Heart right ventricle (tissue), 16 donors: Measurements from ENCODE around the gene FIG4. TPM values are rescaled to one million over a fixed set of nuclear protein-coding genes. Genes with fewer than 3 reads are reported as not detected.
"Not testable (repeated sequence)": the region's sequence is repeated elsewhere in the genome, so short reads cannot be mapped to it uniquely, and the experiment has no call there.

ENCODE experiments used
- ATAC-seq, 8 donors: fragments of 200-7000 bp; cut with Tn5 transposase; one replicate each; pipeline ENCODE4 v1.9.1; 2020; ENCODE audit warnings: mild to moderate bottlenecking in 8 of 8, moderate library complexity in 8 of 8, moderate number of reproducible peaks in 1 of 8
- DNase-seq, 2 donors: peaks; one replicate each; pipeline ENCODE4 v3.0.0-alpha.2; 2020
- H3K27ac ChIP-seq, 10 donors: fragments of 200-600 bp; sonication (generic) in 2 of 10; one replicate each; pipeline versions ENCODE4 v1.5.0 to v1.8.0; 2020 to 2022; ENCODE audit warnings: mild to moderate bottlenecking in 3 of 10
- H3K27me3 ChIP-seq, 7 donors: fragments of 200-600 bp; one replicate each; pipeline ENCODE4 v1.8.0; 2021 to 2022; ENCODE audit warnings: mild to moderate bottlenecking in 2 of 7
- H3K36me3 ChIP-seq, 9 donors: fragments of 200-600 bp; sonication (generic) in 1 of 9; one replicate each; pipeline versions ENCODE4 v1.5.0 to v1.8.0; 2020 to 2022; ENCODE audit warnings: mild to moderate bottlenecking in 2 of 9
- H3K4me1 ChIP-seq, 9 donors: fragments of 200-600 bp; sonication (generic) in 1 of 9; one replicate each; pipeline versions ENCODE4 v1.5.0 to v1.8.0; 2020 to 2022; ENCODE audit warnings: mild to moderate bottlenecking in 4 of 9
- H3K4me3 ChIP-seq, 10 donors: fragments of 200-600 bp; sonication (generic) in 2 of 10; one replicate each; pipeline versions ENCODE4 v1.5.0 to v1.8.0; 2020 to 2022; ENCODE audit warnings: mild to moderate bottlenecking in 7 of 10, moderate library complexity in 2 of 10
- H3K9me3 ChIP-seq, 11 donors: fragments of 200-600 bp in 10 of 11; sonication (generic) in 2 of 11; one replicate each; pipeline versions ENCODE4 v1.5.0 to v1.8.0; 2013 to 2022; ENCODE audit warnings: mild to moderate bottlenecking in 2 of 11, control low read depth in 1 of 11, moderate library complexity in 1 of 11
- CTCF ChIP-seq, 9 donors: fragments of 200-600 bp; sonication (generic) in 2 of 9; IDR thresholded peaks; one replicate each; pipeline versions ENCODE4 v1.5.0 to v1.8.0; 2021 to 2022; ENCODE audit warnings: antibody characterized with exemption in 9 of 9, mild to moderate bottlenecking in 5 of 9, moderate library complexity in 1 of 9
- WGBS, 2 donors: extraction: QIAGEN DNeasy Blood & Tissue Kit; methylation state at CpG; one replicate each; pipeline ENCODE4 v1.1.7; 2013; ENCODE audit warnings: inconsistent platforms in 1 of 2; 5-methylcytosine and 5-hydroxymethylcytosine counted together
- intact Hi-C, 10 donors: fragments of 100-400 bp; cut with DNase I; formaldehyde crosslinking; loops; one replicate each; pipeline versions ENCODE4 v1.11.1 to v1.14.2; 2022
- polyA plus RNA-seq, 2 donors: library from polyadenylated mRNA; stranded (reverse); fragments of 200-250 nt; gene quantifications; one replicate each; pipeline ENCODE4 v1.2.3, GENCODE V29; 2013
- total RNA-seq, 10 donors: library from RNA; stranded (reverse); fragmentation: NEBNext Ultra II Directional in 3 of 10; extraction: Animal tissue kit (Norgen Biotek cat#: 25700) in 3 of 10; gene quantifications; one replicate each; pipeline versions ENCODE4 v1.2.1 to v1.2.4, GENCODE V29; 2021 to 2023
- donor health status: Arrhythmogenic right ventricular cardiomyopathy.
- donor health status: ischemic (EF 13 %, LVEDD 7.1; RV severe dilation, severe dysfunction).
- donor health status: healthy with polysubstance abuse.
- donor health status: DM: no; HTN: yes; CAD: no.
- donor health status: DM: no; HTN: no; CAD: no.
- donor health status: ischemic (EF 25% LVEDD 6.9; RV normal size, moderate dysfunction).
- donor health status: ischemic (EF 25% LVEDD 5.7; RV mildly dilated, moderate dysfunction).
- donor health status: healthy.
- donor health status: DM: yes; HTN: yes; CAD: no.
- donor health status: Ischemic cardiomyopathy.
- donor health status: ischemic (EF 35%, LVEDD 5.7; RV mildly dilated, moderate dysfunction).
- donor health status: nonischemic (EF 11% LVEDD 7.7; RV severe dilation, severe dysfunction).
- donor health status: DM: yes; HTN: yes; CAD: no.
- donor health status: PGD.
- donor health status: ischemic (EF 29% LVEDD 5.4; RV normal size, mild dysfunction).
- donor health status: nonischemic (EF 23%, LVEDD 6.1; RV moderate dilation, normal function).

FIG4 gene
- total and polyA plus RNA-seq, 12 donors, result 5.1 to 13.1 (median 9.2) TPM

- Histone ChIP-seq H3K27me3 (no peaks in the 10 kb centered on the region), H3K36me3 (no peaks in the 10 kb centered on the region), H3K27ac (no peak overlapping the region), H3K9me3 (no peaks in the 10 kb centered on the region), H3K4me1 (no peaks in the 10 kb centered on the region), H3K4me3 (no peak overlapping the region)
- intact Hi-C loops, result no loop called here
- no peak for TF ChIP-seq CTCF (IDR thresholded peaks at IDR 0.05)
- WGBS, 2 donors, result 85 to 88% methylated on average over 4 of the region's 4 CpGs
- DNase-seq, result no peak
- ATAC-seq, result no peak
Observed at GRCh38 chr6:109852713-109853112, 161.6 kb downstream of the FIG4 start.

- TF ChIP-seq CTCF (IDR thresholded peaks at IDR 0.05), result no peak
- Histone ChIP-seq H3K36me3 (no peaks in the 10 kb centered on the region), H3K4me1 (no peaks in the 10 kb centered on the region), H3K27me3 (no peaks in the 10 kb centered on the region), H3K9me3 (no peaks in the 10 kb centered on the region), H3K27ac (no peak overlapping the region), H3K4me3 (no peak overlapping the region)
- ATAC-seq (no peak), DNase-seq (no peak)
- intact Hi-C loops, result no loop called here
- WGBS, 2 donors, result 66 to 86% methylated on average over 1 of the region's 1 CpG
Observed at GRCh38 chr6:109853426-109853825, 162.3 kb downstream of the FIG4 start.

GRCh38 chr6:109853951-109854350 is 162.9 kb downstream of the FIG4 start:
- WGBS, 2 donors, result 94 to 97% methylated on average over 2 of the region's 2 CpGs
- H3K36me3 ChIP-seq, result no peaks in the 10 kb centered on the region
- intact Hi-C loops, result no loop called here
- DNase-seq (no peak), ATAC-seq (no peak)
- H3K4me3 ChIP-seq, result no peak overlapping the region
- no peaks in the 10 kb centered on the region for H3K9me3 ChIP-seq
- no peak overlapping the region for H3K27ac ChIP-seq
- no peaks in the 10 kb centered on the region for H3K27me3 ChIP-seq
- TF ChIP-seq CTCF (IDR thresholded peaks at IDR 0.05), result no peak
- H3K4me1 ChIP-seq, result no peaks in the 10 kb centered on the region

- Histone ChIP-seq H3K9me3 (no peaks in the 10 kb centered on the region), H3K4me1 (no peaks in the 10 kb centered on the region), H3K27ac (no peak overlapping the region), H3K4me3 (no peak overlapping the region), H3K36me3 (no peaks in the 10 kb centered on the region), H3K27me3 (no peaks in the 10 kb centered on the region)
- 84 to 85% methylated on average over 8 of the region's 8 CpGs for WGBS, 2 donors
- intact Hi-C loops, result no loop called here
- TF ChIP-seq CTCF (IDR thresholded peaks at IDR 0.05), result no peak
- DNase-seq (no peak), ATAC-seq (no peak)
Observed at GRCh38 chr6:109854541-109855308, 163.6 kb downstream of the FIG4 start.

- H3K4me1 ChIP-seq, ATAC-seq, H3K36me3 ChIP-seq, H3K27ac ChIP-seq, H3K27me3 ChIP-seq, H3K9me3 ChIP-seq, H3K4me3 ChIP-seq, intact Hi-C loops, DNase-seq: not testable (repeated sequence)
- WGBS, 2 donors, result 93 to 97% methylated on average over 9 of the region's 9 CpGs
Observed at GRCh38 chr6:109855476-109856040, 164.5 kb downstream of the FIG4 start.
